Measurements from ENCODE around the gene NUP133.

NUP133 gene

DNA sequence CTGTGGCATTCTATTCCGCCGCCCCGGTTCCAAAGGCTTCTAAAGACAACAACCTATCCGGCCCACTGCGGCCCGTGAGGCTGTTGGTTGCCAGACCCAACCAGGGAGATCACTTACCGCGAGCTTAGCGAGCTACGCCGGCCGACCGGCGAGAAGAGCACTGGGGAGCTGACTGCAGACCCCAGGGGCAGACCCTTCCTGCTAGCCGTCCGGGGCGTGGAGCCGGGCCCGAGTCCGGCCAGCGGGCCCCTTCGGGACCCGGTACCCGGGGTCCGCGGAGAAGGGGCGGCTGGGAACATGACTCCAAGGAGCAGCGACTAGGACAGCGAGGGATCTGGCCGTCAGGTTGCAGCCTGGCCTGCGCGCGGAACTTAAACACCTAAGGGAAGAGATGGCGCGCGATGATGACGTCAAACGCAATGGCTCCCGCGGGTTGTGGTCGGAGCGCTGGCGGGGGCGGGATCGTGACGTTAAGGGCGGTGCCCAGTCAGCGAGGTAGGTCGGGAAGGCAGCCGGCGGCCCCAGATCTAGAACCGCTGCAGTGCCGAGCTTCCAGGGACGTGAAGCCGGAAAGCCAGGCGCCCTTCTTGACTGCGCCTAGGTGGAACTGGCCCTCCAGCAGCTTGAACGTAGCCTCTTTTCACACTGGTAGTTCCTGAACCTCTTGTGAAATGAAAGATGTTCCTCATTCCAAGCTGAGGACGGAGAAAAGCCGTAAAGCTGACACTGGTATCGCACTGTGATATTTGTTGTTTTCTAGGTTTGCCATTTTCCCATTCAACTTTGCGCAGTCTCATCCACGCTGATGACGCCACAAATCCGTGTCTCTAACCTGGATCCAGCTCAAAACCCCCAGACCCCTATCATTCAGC lies at the start of gene NUP133:
NUP133 (minus strand) TSS at position 391 of the 872 bp plus-strand sequence; CDS start at position 299, 92 bp downstream.
- TF ChIP-seq, protein P1, sequence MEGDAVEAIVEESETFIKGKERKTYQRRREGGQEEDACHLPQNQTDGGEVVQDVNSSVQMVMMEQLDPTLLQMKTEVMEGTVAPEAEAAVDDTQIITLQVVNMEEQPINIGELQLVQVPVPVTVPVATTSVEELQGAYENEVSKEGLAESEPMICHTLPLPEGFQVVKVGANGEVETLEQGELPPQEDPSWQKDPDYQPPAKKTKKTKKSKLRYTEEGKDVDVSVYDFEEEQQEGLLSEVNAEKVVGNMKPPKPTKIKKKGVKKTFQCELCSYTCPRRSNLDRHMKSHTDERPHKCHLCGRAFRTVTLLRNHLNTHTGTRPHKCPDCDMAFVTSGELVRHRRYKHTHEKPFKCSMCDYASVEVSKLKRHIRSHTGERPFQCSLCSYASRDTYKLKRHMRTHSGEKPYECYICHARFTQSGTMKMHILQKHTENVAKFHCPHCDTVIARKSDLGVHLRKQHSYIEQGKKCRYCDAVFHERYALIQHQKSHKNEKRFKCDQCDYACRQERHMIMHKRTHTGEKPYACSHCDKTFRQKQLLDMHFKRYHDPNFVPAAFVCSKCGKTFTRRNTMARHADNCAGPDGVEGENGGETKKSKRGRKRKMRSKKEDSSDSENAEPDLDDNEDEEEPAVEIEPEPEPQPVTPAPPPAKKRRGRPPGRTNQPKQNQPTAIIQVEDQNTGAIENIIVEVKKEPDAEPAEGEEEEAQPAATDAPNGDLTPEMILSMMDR (IDR thresholded peaks at IDR 0.05) = no peak

DNA sequence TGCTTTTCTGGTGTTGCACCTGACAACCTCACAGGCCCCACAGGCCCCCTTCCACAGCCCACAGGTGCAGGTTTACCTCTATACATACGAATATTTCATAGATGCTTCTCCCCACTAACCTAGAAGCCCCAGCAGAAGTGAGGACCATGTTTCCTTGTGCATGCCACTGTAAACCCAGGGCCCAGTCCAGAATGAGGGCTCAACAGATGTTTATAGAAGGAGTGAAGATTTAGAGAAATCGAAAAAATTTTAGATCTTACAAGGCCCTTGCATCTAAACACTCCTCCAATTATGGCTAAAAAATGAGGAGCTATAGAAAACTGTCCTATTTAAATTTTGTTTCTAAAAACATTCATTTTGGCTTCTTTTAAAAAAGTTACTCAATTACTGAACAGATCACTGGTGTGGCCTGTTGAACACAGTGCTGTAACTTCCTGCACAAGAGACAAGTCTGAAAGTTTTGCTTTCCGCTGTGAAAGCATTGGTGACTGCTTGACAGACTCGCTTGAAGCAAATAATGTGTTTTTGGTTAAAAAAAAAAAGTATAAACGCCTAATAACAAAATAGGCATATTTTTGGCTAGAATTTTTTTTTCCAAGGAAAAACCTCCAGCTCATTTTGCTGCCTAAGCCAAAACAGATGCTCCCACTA lies 49.2 kb upstream of the NUP133 start:
- TF ChIP-seq, protein P1 (IDR thresholded peaks at IDR 0.05) = no peak

DNA sequence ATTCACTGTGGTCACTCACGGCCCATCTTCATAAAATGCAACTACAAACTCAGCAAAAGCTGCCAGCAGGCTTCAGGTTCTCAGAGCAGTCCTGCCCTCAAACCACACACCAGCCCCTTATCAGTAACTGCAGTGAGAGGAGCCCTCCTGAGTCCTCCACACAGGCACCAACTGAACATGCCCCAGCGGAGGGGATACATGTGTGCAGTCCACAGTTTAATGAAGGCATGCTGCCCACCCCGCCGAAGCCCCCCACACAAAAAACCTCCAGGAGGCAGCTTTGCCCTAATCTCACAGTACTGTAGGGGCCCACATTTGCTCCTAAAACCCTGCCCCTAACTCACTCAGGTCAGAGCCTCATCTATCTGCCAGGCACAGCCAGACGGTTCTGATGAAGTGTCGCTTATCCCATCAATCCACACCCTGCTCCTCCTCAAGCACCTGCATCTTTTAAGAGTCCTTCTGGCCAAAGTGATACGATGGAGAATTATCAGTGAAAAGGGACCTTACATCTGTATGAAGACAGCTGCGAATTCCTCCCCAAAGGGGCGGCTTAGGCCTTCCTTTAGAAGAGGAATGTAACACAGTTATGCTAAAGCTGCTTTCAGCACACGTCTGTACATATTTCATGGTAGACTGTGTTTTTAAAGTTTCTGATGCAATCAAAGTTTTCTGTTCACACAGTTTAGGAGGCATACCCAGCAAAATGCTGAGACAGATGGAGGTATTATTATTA lies 46.9 kb upstream of the NUP133 start:
- TF ChIP-seq, protein P1 (IDR thresholded peaks at IDR 0.05) = no peak

DNA sequence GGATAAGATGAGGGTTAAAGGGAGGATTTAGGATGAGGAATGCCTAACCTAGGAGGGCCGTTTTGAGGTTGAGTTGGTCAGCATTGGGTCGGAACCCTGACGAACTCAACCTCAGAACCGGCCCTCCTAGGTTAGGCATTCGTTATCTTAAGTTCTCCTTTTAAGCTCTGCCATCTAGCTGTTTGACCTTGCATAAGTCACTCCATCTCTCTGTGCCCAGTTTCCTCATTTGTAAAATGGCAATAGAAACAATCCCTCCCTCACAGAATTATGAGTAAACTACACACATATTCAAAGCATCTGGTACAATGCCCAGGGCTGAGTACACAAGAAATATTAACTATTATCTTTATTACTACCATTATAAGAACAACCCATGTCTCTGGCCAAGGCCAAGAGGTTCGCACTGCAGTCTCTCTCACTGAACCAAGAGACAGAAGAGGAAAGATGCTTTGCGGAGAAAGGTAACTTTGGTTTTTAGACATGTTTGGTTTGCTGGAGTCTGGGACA lies 45.5 kb upstream of the NUP133 start:
- TF ChIP-seq, protein P1 (IDR thresholded peaks at IDR 0.05) = no peak

DNA sequence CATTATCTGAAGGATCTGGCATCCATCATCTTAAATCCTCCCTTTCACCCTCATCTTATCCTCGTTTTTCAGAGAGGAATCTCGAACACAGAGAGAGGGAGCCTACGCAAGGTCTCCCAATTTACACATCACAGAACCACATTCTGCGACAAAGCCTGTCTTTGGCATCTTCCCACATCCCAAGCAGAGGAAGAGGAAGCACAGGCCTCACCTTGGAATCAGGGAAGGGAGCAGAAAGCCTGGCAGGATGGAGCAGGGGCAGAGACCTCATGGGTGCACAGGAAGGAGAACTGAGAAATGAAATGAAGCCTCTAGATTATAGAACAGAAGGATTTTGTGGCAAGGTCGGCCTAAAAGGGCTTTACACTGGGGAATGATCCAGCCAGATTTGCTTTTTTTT lies 44.6 kb upstream of the NUP133 start:
- TF ChIP-seq, protein P1 (IDR thresholded peaks at IDR 0.05) = no peak

DNA sequence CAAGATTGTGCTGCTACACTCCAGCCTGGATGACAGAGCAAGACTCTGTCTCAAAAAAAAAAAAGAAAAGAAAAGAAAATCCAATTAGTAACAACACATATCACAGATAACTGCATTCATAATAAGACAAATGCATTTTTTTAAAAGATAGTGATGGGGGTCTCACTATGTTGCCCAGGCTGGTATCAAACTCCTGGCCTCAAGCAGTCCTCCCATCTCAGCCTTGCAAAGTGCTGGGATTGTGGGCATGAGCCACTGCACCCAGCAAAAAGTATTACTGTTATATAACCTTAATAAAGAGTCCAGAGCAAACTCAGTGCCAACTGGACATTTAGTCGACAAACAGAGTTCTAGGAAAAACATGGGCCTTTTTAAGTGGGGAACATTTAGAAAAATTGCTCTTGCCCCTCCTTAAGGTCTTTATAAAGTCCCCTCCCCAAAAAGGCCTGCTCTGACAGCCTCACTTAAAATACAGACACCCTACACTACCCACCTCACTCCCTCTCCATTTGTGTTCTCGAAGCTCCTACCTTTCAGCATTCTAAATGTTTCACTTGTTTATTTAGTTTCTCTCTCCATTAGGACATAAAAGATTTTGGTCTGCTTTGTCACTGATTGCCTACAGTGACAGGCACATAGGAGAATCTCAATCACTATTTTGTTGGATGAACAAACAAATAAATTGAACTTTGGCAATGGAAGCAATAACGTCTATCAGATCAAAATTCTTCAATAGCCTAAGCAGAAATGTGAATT lies 42.8 kb upstream of the NUP133 start:
- TF ChIP-seq, protein P1 (IDR thresholded peaks at IDR 0.05) = no peak

DNA sequence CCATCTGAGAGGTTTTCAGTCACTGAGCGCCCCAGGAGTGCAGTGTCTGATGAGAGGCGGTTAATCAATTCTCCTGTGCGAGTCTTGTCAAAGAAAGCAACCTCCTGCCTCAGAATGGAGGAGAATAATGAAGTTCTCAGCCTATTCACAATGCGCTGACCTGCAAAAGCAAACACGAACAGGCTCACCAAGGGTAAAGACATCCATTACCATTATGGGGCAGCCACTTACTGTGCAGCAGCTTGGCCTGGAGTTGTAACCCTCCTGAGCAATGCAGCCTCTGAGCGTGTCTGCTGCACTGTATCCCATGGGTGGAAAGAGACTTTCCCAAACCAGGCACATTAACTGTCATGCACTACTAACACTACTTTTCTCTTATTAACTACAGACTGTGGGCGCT lies 39.4 kb upstream of the NUP133 start:
- TF ChIP-seq, protein P1 (IDR thresholded peaks at IDR 0.05) = no peak
